ENCODE measurements around the gene DAPK1. TPM values are rescaled to one million over a fixed set of nuclear protein-coding genes. Genes with fewer than 3 reads are reported as not detected.

Gene DAPK1
- total and polyA plus RNA-seq, 9 donors: 14.9 to 24.3 (median 18.8) TPM

DNA sequence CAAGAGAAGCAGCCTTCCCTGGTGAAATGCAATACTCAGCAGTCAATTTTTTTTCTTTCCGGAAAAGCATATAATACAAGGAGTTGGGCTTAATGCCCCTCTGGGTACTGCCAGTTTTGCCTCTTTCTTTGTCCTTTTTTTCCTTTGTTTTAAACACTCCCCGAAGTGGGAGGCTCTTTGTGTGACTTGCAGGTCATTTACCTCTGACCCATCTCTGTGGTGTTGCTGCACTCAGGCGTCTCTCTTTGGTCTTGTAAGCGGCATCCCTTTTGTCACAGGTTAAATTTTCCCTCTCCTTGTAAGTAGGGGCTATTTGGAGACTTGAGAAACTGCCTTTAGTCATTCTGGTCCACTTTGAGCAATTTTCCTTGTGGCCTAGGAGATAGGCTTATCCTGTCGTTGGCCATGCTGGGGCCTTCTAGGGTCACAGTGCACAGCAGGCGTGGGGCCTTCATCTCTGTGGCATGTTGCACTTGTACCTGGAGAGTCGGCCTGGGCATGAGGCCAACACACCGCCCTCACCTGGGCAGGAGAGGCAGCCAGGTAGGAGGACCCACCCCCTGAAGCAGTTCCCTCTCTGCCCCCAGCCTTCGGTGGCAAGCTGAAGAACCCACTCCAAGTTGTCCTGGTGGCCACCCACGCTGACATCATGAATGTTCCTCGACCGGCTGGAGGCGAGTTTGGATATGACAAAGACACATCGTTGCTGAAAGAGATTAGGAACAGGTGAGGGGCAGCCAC lies 200.6 kb downstream of the DAPK1 start:
- H3K27me3 ChIP-seq (ENCODE audit: control insufficient read depth, insufficient read depth, low read length): no peaks in the 10 kb centered on the region

GRCh38 chr9:87699835-87700234 lies 202.2 kb downstream of the DAPK1 start:
- Histone ChIP-seq H3K4me1 (ENCODE audit: control insufficient read depth, insufficient read depth, low read length) (peaks cover 4% of the 10 kb centered on the region), H3K27ac (ENCODE audit: low read length) (no peak overlapping the region), H3K9me3 (replicated peaks; ENCODE audit: control insufficient read depth, low read depth, low read length) (no peaks in the 10 kb centered on the region), H3K4me3 (ENCODE audit: low read length) (no peak overlapping the region), H3K36me3 (ENCODE audit: control insufficient read depth, insufficient read depth, low read length) (peaks cover 47% of the 10 kb centered on the region), H3K27me3 (ENCODE audit: control insufficient read depth, insufficient read depth, low read length) (no peaks in the 10 kb centered on the region)
- WGBS (ENCODE audit: insufficient coverage): 98% methylated on average over 4 of the region's 4 CpGs
- no peak for DNase-seq

More for the DNA sequence above, 200.6 kb downstream of the DAPK1 start:
- Histone ChIP-seq H3K4me3 (ENCODE audit: low read length) (no peak overlapping the region), H3K9me3 (replicated peaks; ENCODE audit: control insufficient read depth, low read depth, low read length) (no peaks in the 10 kb centered on the region), H3K4me1 (ENCODE audit: control insufficient read depth, insufficient read depth, low read length) (peaks cover 4% of the 10 kb centered on the region), H3K27ac (ENCODE audit: low read length) (no peak overlapping the region), H3K36me3 (ENCODE audit: control insufficient read depth, insufficient read depth, low read length) (peaks cover 41% of the 10 kb centered on the region)
- WGBS (ENCODE audit: insufficient coverage): 96% methylated on average over 7 of the region's 14 CpGs
- DNase-seq: no peak

GRCh38 chr9:87701491-87701890 lies 203.8 kb downstream of the DAPK1 start:
- Histone ChIP-seq H3K4me1 (ENCODE audit: control insufficient read depth, insufficient read depth, low read length) (peaks cover 4% of the 10 kb centered on the region), H3K27ac (ENCODE audit: low read length) (no peak overlapping the region), H3K4me3 (ENCODE audit: low read length) (no peak overlapping the region), H3K9me3 (replicated peaks; ENCODE audit: control insufficient read depth, low read depth, low read length) (no peaks in the 10 kb centered on the region), H3K27me3 (ENCODE audit: control insufficient read depth, insufficient read depth, low read length) (no peaks in the 10 kb centered on the region), H3K36me3 (ENCODE audit: control insufficient read depth, insufficient read depth, low read length) (peaks cover 52% of the 10 kb centered on the region)
- DNase-seq: no peak
- 93% methylated on average over 4 of the region's 9 CpGs for WGBS (ENCODE audit: insufficient coverage)

DNA sequence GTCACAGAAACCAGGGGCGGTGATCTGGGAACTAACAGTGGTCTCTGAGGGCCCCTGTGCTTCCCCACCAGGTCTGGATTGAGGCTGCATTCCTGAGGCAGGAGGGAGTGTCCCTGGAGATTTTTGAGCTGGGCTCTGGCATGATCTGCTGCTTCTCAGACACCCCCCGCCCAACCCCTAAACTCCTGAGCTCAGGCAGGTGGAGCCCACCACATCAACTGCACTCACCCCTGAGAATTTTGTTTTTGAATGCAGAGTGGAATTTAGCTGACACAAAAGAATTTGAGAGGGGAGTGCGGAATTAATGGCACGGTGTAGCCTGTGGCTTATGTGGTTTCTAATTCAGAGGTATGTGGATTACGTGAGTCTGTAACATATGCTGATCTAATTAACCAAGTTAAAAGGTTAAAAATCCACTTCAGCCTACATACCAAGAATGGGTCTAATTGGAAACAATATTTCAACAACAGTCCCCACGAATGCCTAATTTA lies 204.3 kb downstream of the DAPK1 start:
- Histone ChIP-seq H3K27me3 (ENCODE audit: control insufficient read depth, insufficient read depth, low read length) (no peaks in the 10 kb centered on the region), H3K4me3 (ENCODE audit: low read length) (no peak overlapping the region), H3K4me1 (ENCODE audit: control insufficient read depth, insufficient read depth, low read length) (peaks cover 4% of the 10 kb centered on the region), H3K36me3 (ENCODE audit: control insufficient read depth, insufficient read depth, low read length) (peaks cover 57% of the 10 kb centered on the region), H3K9me3 (replicated peaks; ENCODE audit: control insufficient read depth, low read depth, low read length) (no peaks in the 10 kb centered on the region), H3K27ac (ENCODE audit: low read length) (peak overlapping the region; percentile 29)
- WGBS (ENCODE audit: insufficient coverage): no CpG with 5 or more reads among the region's 6 CpGs
- no peak for DNase-seq

- H3K36me3 ChIP-seq (ENCODE audit: control insufficient read depth, insufficient read depth, low read length): peaks cover 52% of the 10 kb centered on the region
- H3K4me3 ChIP-seq (ENCODE audit: low read length): no peak overlapping the region
- no peak overlapping the region for H3K27ac ChIP-seq (ENCODE audit: low read length)
- H3K4me1 ChIP-seq (ENCODE audit: control insufficient read depth, insufficient read depth, low read length): peaks cover 4% of the 10 kb centered on the region
- H3K27me3 ChIP-seq (ENCODE audit: control insufficient read depth, insufficient read depth, low read length): no peaks in the 10 kb centered on the region
- 85% methylated on average over 8 of the region's 9 CpGs for WGBS (ENCODE audit: insufficient coverage)
- DNase-seq: no peak
- no peaks in the 10 kb centered on the region for H3K9me3 ChIP-seq (replicated peaks; ENCODE audit: control insufficient read depth, low read depth, low read length)
Observed at GRCh38 chr9:87702921-87703320, 205.3 kb downstream of the DAPK1 start.

- H3K27me3 ChIP-seq (ENCODE audit: control insufficient read depth, insufficient read depth, low read length): no peaks in the 10 kb centered on the region
- no peak overlapping the region for H3K27ac ChIP-seq (ENCODE audit: low read length)
- no peaks in the 10 kb centered on the region for H3K9me3 ChIP-seq (replicated peaks; ENCODE audit: control insufficient read depth, low read depth, low read length)
- H3K4me1 ChIP-seq (ENCODE audit: control insufficient read depth, insufficient read depth, low read length): peaks cover 4% of the 10 kb centered on the region
- H3K36me3 ChIP-seq (ENCODE audit: control insufficient read depth, insufficient read depth, low read length): peaks cover 44% of the 10 kb centered on the region
- WGBS (ENCODE audit: insufficient coverage): 97% methylated on average over 4 of the region's 7 CpGs
- H3K4me3 ChIP-seq (ENCODE audit: low read length): no peak overlapping the region
- no peak for DNase-seq
Observed at GRCh38 chr9:87703636-87704276, 206.1 kb downstream of the DAPK1 start.

DNA sequence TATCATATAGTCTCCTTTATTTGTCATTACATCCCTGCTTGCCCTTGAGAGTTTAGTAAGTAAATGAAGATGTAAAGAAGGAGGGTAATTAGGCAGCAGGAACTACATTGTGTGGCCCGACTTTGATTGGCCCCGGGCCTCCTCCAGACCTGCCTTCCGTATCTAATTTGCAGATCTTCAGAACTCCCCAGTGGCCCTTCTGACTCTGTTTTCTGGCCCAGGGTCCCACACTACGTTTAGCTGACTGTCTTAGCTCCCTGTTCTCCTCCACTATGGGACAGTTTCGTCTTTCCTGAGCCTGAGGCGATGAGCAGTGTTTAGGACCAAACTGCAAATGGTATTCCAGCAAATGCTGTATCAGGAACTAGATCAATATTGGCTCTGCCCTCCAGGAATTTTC lies 206.7 kb downstream of the DAPK1 start:
- Histone ChIP-seq H3K27me3 (ENCODE audit: control insufficient read depth, insufficient read depth, low read length) (no peaks in the 10 kb centered on the region), H3K9me3 (replicated peaks; ENCODE audit: control insufficient read depth, low read depth, low read length) (no peaks in the 10 kb centered on the region), H3K27ac (ENCODE audit: low read length) (no peak overlapping the region), H3K4me3 (ENCODE audit: low read length) (no peak overlapping the region), H3K36me3 (ENCODE audit: control insufficient read depth, insufficient read depth, low read length) (peaks cover 44% of the 10 kb centered on the region), H3K4me1 (ENCODE audit: control insufficient read depth, insufficient read depth, low read length) (peaks cover 4% of the 10 kb centered on the region)
- no peak for DNase-seq
- 71% methylated on average over 4 of the region's 6 CpGs for WGBS (ENCODE audit: insufficient coverage)

- Histone ChIP-seq H3K9me3 (replicated peaks; ENCODE audit: control insufficient read depth, low read depth, low read length) (no peaks in the 10 kb centered on the region), H3K27ac (ENCODE audit: low read length) (no peak overlapping the region), H3K36me3 (ENCODE audit: control insufficient read depth, insufficient read depth, low read length) (peaks cover 33% of the 10 kb centered on the region), H3K4me3 (ENCODE audit: low read length) (no peak overlapping the region), H3K27me3 (ENCODE audit: control insufficient read depth, insufficient read depth, low read length) (no peaks in the 10 kb centered on the region), H3K4me1 (ENCODE audit: control insufficient read depth, insufficient read depth, low read length) (peaks cover 4% of the 10 kb centered on the region)
- WGBS (ENCODE audit: insufficient coverage): 97% methylated on average over 35 of the region's 39 CpGs
- DNase-seq: no peak
Observed at GRCh38 chr9:87706066-87706739, 208.5 kb downstream of the DAPK1 start.

- Histone ChIP-seq H3K4me3 (ENCODE audit: low read length) (no peak overlapping the region), H3K27me3 (ENCODE audit: control insufficient read depth, insufficient read depth, low read length) (no peaks in the 10 kb centered on the region), H3K4me1 (ENCODE audit: control insufficient read depth, insufficient read depth, low read length) (peaks cover 5% of the 10 kb centered on the region), H3K36me3 (ENCODE audit: control insufficient read depth, insufficient read depth, low read length) (peaks cover 25% of the 10 kb centered on the region), H3K27ac (ENCODE audit: low read length) (no peak overlapping the region), H3K9me3 (replicated peaks; ENCODE audit: control insufficient read depth, low read depth, low read length) (no peaks in the 10 kb centered on the region)
- WGBS (ENCODE audit: insufficient coverage): no CpG with 5 or more reads among the region's 6 CpGs
- DNase-seq: peak; percentile 52
Observed at GRCh38 chr9:87707805-87708506, 210.3 kb downstream of the DAPK1 start.

DNA sequence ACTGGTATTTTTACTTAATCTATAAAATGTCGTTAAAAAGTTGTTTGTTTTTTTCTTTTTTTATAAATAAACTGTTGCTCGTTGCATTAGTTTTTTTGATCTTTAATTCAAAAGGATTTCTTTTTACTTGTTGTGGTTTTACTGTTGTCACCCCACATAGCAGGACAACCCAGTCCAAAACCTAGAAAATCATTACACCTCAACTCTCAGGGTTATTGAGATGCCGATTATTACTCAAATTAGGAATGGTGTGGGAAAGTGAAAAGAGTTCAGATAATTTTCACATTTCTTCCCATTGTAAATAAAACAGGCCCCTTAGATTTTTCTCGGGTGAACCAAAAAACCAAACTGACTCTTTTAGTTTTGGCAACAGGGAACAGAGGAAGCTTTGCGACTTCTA lies 210.9 kb downstream of the DAPK1 start:
- no peak overlapping the region for H3K27ac ChIP-seq (ENCODE audit: low read length)
- H3K4me1 ChIP-seq (ENCODE audit: control insufficient read depth, insufficient read depth, low read length): peaks cover 9% of the 10 kb centered on the region
- H3K4me3 ChIP-seq (ENCODE audit: low read length): no peak overlapping the region
- H3K27me3 ChIP-seq (ENCODE audit: control insufficient read depth, insufficient read depth, low read length): no peaks in the 10 kb centered on the region
- no peaks in the 10 kb centered on the region for H3K9me3 ChIP-seq (replicated peaks; ENCODE audit: control insufficient read depth, low read depth, low read length)
- DNase-seq: no peak
- no CpG with 5 or more reads among the region's 5 CpGs for WGBS (ENCODE audit: insufficient coverage)
- H3K36me3 ChIP-seq (ENCODE audit: control insufficient read depth, insufficient read depth, low read length): peaks cover 20% of the 10 kb centered on the region

Data from muscle of leg (tissue), 11 donors.